HG02943 (cell line): ENCODE results near the gene GALNT7.
"Not testable (repeated sequence)": the region's sequence is repeated elsewhere in the genome, so short reads cannot be mapped to it uniquely, and the experiment has no call there.

Source experiments
- ATAC-seq: cut with Tn5 transposase; IDR thresholded peaks from one replicate; pipeline ENCODE4 v1.9.1; 2021; ENCODE audit warnings: mild to moderate bottlenecking, low read depth, moderate library complexity; ENCODE audit not compliant: unreplicated experiment

Gene GALNT7

GRCh38 chr4:173165706-173166105 is 2.9 kb upstream of the GALNT7 start:
- no peak for ATAC-seq

- no peak for ATAC-seq
Observed at GRCh38 chr4:173166491-173166890, 2.1 kb upstream of the GALNT7 start.

- peak; percentile 7 for ATAC-seq
Observed at GRCh38 chr4:173167758-173168395, 734 bp upstream of the GALNT7 start.

- no peak for ATAC-seq
Observed at GRCh38 chr4:173169178-173169427, 492 bp downstream of the GALNT7 start.

GRCh38 chr4:173169428-173170181 is 994 bp downstream of the GALNT7 start:
- ATAC-seq, result peak; percentile 49

GRCh38 chr4:173170182-173170778 is 1.7 kb downstream of the GALNT7 start:
- ATAC-seq, result no peak

- ATAC-seq, result no peak
Observed at GRCh38 chr4:173171098-173171497, 2.5 kb downstream of the GALNT7 start.

GRCh38 chr4:173171987-173172386 is 3.4 kb downstream of the GALNT7 start:
- no peak for ATAC-seq

- ATAC-seq, result no peak
Observed at GRCh38 chr4:173174184-173174583, 5.6 kb downstream of the GALNT7 start.

- no peak for ATAC-seq
Observed at GRCh38 chr4:173174594-173175012, 6.0 kb downstream of the GALNT7 start.

GRCh38 chr4:173176010-173176409 is 7.4 kb downstream of the GALNT7 start:
- ATAC-seq, result no peak

- no peak for ATAC-seq
Observed at GRCh38 chr4:173177232-173177631, 8.6 kb downstream of the GALNT7 start.

GRCh38 chr4:173178144-173178543 is 9.5 kb downstream of the GALNT7 start:
- no peak for ATAC-seq

GRCh38 chr4:173181848-173182247 is 13.2 kb downstream of the GALNT7 start:
- ATAC-seq, result no peak

- no peak for ATAC-seq
Observed at GRCh38 chr4:173182403-173182802, 13.8 kb downstream of the GALNT7 start.

GRCh38 chr4:173183659-173184247 is 15.1 kb downstream of the GALNT7 start:
- ATAC-seq, result not testable (repeated sequence)

- ATAC-seq, result peak; percentile 42
Observed at GRCh38 chr4:173185847-173186510, 17.4 kb downstream of the GALNT7 start.

- ATAC-seq, result no peak
Observed at GRCh38 chr4:173187732-173188131, 19.1 kb downstream of the GALNT7 start.

- no peak for ATAC-seq
Observed at GRCh38 chr4:173188648-173189047, 20.0 kb downstream of the GALNT7 start.

- ATAC-seq, result no peak
Observed at GRCh38 chr4:173189117-173189693, 20.6 kb downstream of the GALNT7 start.

- no peak for ATAC-seq
Observed at GRCh38 chr4:173191623-173192041, 23.0 kb downstream of the GALNT7 start.
